Measurements from ENCODE around the gene PTPRC. TPM values are rescaled to one million over a fixed set of nuclear protein-coding genes. Genes with fewer than 3 reads are reported as not detected.

The PTPRC gene
- total RNA-seq, 1 donor from 2014 or later, result 33.4 TPM

DNA sequence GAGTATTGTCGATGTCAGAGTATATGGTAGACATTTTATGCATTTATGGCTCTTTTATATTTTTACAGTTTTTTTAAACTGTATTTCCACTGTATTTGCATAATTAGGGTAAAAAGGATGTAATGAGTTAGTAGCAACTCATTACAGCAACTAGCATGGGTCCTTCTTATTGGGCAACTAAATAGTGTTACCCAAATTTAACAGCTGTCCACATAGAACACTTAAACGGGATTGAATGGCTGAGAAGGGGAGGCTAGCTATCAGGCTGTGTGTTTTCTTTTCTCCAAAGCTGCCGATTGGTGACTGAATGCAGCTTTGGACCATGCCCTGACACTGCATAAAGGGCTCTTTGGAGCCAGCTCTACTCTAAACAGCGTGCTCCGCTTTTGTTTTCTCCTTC lies 75.4 kb downstream of the PTPRC start:
- H3K9me3 ChIP-seq, result no peaks in the 10 kb centered on the region
- H3K36me3 ChIP-seq, result no peaks in the 10 kb centered on the region
- H3K27me3 ChIP-seq, result no peaks in the 10 kb centered on the region
- H3K27ac ChIP-seq, result no peak overlapping the region
- no peak for TF ChIP-seq POLR2AphosphoS5 (IDR thresholded peaks at IDR 0.05; ENCODE audit: insufficient read depth in 1 of 2, low read depth in 1 of 2)
- TF ChIP-seq POLR2A (IDR thresholded peaks at IDR 0.05), result no peak
- TF ChIP-seq, protein P1, sequence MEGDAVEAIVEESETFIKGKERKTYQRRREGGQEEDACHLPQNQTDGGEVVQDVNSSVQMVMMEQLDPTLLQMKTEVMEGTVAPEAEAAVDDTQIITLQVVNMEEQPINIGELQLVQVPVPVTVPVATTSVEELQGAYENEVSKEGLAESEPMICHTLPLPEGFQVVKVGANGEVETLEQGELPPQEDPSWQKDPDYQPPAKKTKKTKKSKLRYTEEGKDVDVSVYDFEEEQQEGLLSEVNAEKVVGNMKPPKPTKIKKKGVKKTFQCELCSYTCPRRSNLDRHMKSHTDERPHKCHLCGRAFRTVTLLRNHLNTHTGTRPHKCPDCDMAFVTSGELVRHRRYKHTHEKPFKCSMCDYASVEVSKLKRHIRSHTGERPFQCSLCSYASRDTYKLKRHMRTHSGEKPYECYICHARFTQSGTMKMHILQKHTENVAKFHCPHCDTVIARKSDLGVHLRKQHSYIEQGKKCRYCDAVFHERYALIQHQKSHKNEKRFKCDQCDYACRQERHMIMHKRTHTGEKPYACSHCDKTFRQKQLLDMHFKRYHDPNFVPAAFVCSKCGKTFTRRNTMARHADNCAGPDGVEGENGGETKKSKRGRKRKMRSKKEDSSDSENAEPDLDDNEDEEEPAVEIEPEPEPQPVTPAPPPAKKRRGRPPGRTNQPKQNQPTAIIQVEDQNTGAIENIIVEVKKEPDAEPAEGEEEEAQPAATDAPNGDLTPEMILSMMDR (IDR thresholded peaks at IDR 0.05), result no peak
- H3K4me1 ChIP-seq, result no peaks in the 10 kb centered on the region
- DNase-seq (ENCODE audit: extremely low spot score in 2 of 2), result no peak
- no peak overlapping the region for H3K4me3 ChIP-seq
- intact Hi-C loops (cut with DNase I), result no loop called here

DNA sequence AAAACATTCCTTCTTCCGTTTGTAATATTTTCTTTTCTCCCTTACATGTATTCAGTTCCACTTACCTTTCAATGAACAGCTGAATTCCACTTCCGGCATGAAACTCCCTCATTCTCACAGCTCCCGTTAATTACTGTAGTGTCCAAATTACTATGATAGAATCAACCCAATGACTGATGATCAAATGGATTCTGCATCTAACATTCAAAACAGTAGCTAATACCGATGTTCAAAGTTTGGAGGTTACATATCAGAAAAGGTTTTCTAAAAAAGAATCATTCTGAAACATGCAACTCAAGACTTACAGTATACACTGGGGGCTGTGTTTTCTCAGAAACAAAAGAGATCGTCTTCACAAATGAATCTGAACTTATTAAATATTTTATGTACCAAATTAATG lies 77.2 kb downstream of the PTPRC start:
- Histone ChIP-seq H3K4me3 (no peak overlapping the region), H3K36me3 (no peaks in the 10 kb centered on the region), H3K4me1 (no peaks in the 10 kb centered on the region), H3K27me3 (no peaks in the 10 kb centered on the region), H3K27ac (no peak overlapping the region), H3K9me3 (no peaks in the 10 kb centered on the region)
- TF ChIP-seq POLR2AphosphoS5 (IDR thresholded peaks at IDR 0.05; ENCODE audit: insufficient read depth in 1 of 2, low read depth in 1 of 2), result no peak
- TF ChIP-seq POLR2A (IDR thresholded peaks at IDR 0.05), result no peak
- TF ChIP-seq, protein P1 (IDR thresholded peaks at IDR 0.05), result no peak
- DNase-seq (ENCODE audit: extremely low spot score in 2 of 2), result no peak
- intact Hi-C loops (cut with DNase I), result no loop called here

DNA sequence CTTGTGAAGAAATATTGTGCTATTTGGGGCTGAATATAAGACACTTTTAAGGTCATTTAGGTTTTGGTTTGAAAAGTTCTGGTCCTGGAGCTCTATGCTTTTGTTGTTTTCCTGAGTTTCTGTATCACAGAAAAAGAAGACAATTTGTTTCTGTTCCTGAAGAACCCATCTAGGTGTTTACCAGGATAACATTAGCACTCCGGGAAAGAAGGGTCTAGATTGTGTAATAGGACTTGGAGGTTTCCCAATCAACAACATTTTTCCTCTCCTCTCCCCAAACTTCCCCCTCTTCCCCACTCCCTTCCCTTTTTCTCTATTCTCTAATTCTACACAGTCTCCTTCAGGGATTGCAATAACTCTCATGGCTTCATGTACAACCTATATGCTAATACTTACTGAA lies 78.7 kb downstream of the PTPRC start:
- Histone ChIP-seq H3K4me3 (no peak overlapping the region), H3K9me3 (no peaks in the 10 kb centered on the region), H3K4me1 (no peaks in the 10 kb centered on the region), H3K36me3 (no peaks in the 10 kb centered on the region), H3K27me3 (no peaks in the 10 kb centered on the region), H3K27ac (no peak overlapping the region)
- DNase-seq (ENCODE audit: extremely low spot score in 2 of 2), result no peak
- TF ChIP-seq POLR2A (IDR thresholded peaks at IDR 0.05), result no peak
- TF ChIP-seq POLR2AphosphoS5 (IDR thresholded peaks at IDR 0.05; ENCODE audit: insufficient read depth in 1 of 2, low read depth in 1 of 2), result no peak
- TF ChIP-seq, protein P1 (IDR thresholded peaks at IDR 0.05), result no peak
- intact Hi-C loops (cut with DNase I), result no loop called here

DNA sequence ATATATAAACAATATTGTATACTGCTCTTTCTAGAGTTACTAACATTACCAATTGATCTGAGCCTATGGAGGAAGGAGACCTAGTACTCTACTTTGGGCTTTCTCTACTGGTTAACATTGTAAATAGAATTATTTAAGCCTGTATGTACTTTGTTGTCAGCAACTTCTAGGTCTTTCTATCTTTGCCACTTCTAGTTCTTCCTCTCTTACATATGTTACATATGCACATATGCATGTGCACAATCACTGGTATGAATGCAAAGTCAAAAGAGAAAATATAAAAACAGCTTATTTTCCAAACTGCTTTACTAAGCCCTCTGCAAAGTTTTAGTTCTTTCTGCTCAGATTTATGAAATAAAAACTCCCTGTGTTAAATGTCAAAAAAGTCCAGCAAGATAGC lies 84.3 kb downstream of the PTPRC start:
- Histone ChIP-seq H3K4me1 (no peaks in the 10 kb centered on the region), H3K9me3 (no peaks in the 10 kb centered on the region), H3K27ac (no peak overlapping the region), H3K4me3 (no peak overlapping the region), H3K36me3 (no peaks in the 10 kb centered on the region), H3K27me3 (no peaks in the 10 kb centered on the region)
- TF ChIP-seq POLR2AphosphoS5 (IDR thresholded peaks at IDR 0.05; ENCODE audit: insufficient read depth in 1 of 2, low read depth in 1 of 2) (no peak), POLR2A (IDR thresholded peaks at IDR 0.05) (no peak)
- TF ChIP-seq, protein P1 (IDR thresholded peaks at IDR 0.05), result no peak
- intact Hi-C loops (cut with DNase I), result no loop called here
- DNase-seq (ENCODE audit: extremely low spot score in 2 of 2), result no peak

DNA sequence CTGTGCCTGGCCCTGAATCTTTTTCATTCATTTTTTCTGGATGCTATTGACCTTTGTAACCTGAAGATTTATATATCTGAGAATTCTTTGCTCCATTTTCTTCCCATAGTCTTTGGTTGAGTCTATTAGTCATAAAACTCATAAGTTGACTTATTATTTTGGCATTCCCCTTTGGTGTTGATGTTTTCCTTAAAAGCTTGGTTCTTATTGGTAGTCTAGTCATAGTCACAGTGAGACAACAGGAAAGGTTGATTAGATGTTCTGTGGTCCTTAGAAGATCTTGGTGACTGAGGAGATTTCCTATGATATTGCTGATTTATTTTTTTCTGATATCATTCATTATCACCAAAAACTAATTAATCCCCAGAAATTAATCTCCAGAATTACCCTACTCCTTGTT lies 86.2 kb downstream of the PTPRC start:
- intact Hi-C loops (cut with DNase I), result no loop called here
- TF ChIP-seq, protein P1 (IDR thresholded peaks at IDR 0.05), result no peak
- no peak for TF ChIP-seq POLR2A (IDR thresholded peaks at IDR 0.05)
- no peak for TF ChIP-seq POLR2AphosphoS5 (IDR thresholded peaks at IDR 0.05; ENCODE audit: insufficient read depth in 1 of 2, low read depth in 1 of 2)

More for the DNA sequence above, 86.2 kb downstream of the PTPRC start:
- Histone ChIP-seq H3K27me3 (no peaks in the 10 kb centered on the region), H3K4me3 (no peak overlapping the region), H3K9me3 (no peaks in the 10 kb centered on the region), H3K36me3 (no peaks in the 10 kb centered on the region), H3K4me1 (no peaks in the 10 kb centered on the region), H3K27ac (no peak overlapping the region)
- no peak for DNase-seq (ENCODE audit: extremely low spot score in 2 of 2)

Measured in vagina (tissue), 2 donors.